DOHH2 (cell line): ENCODE data around the gene SRGN.

Source experiments
- H3F3A ChIP-seq: fragments of 200-600 bp; sonication (generic), shearing (Covaris generic); 2 replicates; pipeline ENCODE4 v1.6.0; 2016; ENCODE audit warnings: antibody characterized with exemption, mild to moderate bottlenecking; ENCODE audit not compliant: control insufficient read depth, insufficient read depth
- H3K27ac ChIP-seq: fragments of 200-600 bp; sonication (generic); 2 replicates; pipeline ENCODE4 v1.5.1; 2014; ENCODE audit warnings: low read depth, mild to moderate bottlenecking, low read length, moderate library complexity
- H3K27me3 ChIP-seq: fragments of 200-600 bp; sonication (generic); 2 replicates; pipeline ENCODE4 v1.6.1; 2014; ENCODE audit warnings: mild to moderate bottlenecking, low read length, mixed read lengths; ENCODE audit not compliant: control insufficient read depth
- H3K36me3 ChIP-seq: fragments of 200-600 bp; sonication (generic); 2 replicates; pipeline ENCODE4 v1.6.1; 2014; ENCODE audit warnings: mild to moderate bottlenecking, low read length, moderate library complexity, mixed read lengths; ENCODE audit not compliant: control insufficient read depth
- H3K4me1 ChIP-seq: fragments of 200-600 bp; sonication (generic); 2 replicates; pipeline ENCODE4 v1.6.1; 2014; ENCODE audit warnings: mild to moderate bottlenecking, low read length, mixed read lengths; ENCODE audit not compliant: control insufficient read depth
- H3K4me2 ChIP-seq: fragments of 200-600 bp; sonication (generic); 2 replicates; pipeline ENCODE4 v1.6.0; 2014; ENCODE audit warnings: mild to moderate bottlenecking, low read length, moderate library complexity
- H3K4me3 ChIP-seq: fragments of 200-600 bp; sonication (generic); 2 replicates; pipeline ENCODE4 v1.5.1; 2014; ENCODE audit warnings: mild to moderate bottlenecking, low read length, mixed read lengths
- H3K79me2 ChIP-seq: fragments of 200-600 bp; sonication (generic); 2 replicates; pipeline ENCODE4 v1.6.1; 2014; ENCODE audit warnings: mild to moderate bottlenecking, low read length, mixed read lengths; ENCODE audit not compliant: control insufficient read depth
- H3K9me2 ChIP-seq: fragments of 200-600 bp; sonication (generic); replicated peaks from 2 replicates; pipeline ENCODE4 v1.6.1; 2014; ENCODE audit warnings: mild to moderate bottlenecking, low read length, mixed read lengths; ENCODE audit not compliant: control insufficient read depth
- H3K9me3 ChIP-seq: fragments of 200-600 bp; sonication (generic); 2 replicates; pipeline ENCODE4 v1.6.1; 2014; ENCODE audit warnings: antibody characterized with exemption, low read length, mixed read lengths; ENCODE audit not compliant: control insufficient read depth, insufficient read depth
- H4K20me1 ChIP-seq: fragments of 200-600 bp; sonication (generic); 2 replicates; pipeline ENCODE4 v1.6.0; 2014; ENCODE audit warnings: low read depth, mild to moderate bottlenecking, antibody characterized with exemption, low read length, moderate library complexity; ENCODE audit not compliant: control insufficient read depth, insufficient read depth
- CTCF ChIP-seq: fragments of 200-600 bp; sonication (generic); IDR thresholded peaks from one replicate; pipeline ENCODE4 v1.5.1; 2014; ENCODE audit warnings: antibody characterized with exemption, mild to moderate bottlenecking, low read depth, low read length; ENCODE audit not compliant: poor library complexity, severe bottlenecking
- EZH2phosphoT487 ChIP-seq: fragments of 200-600 bp; sonication (generic); IDR thresholded peaks from 2 replicates; pipeline ENCODE4 v1.6.1; 2017; ENCODE audit warnings: borderline replicate concordance, mild to moderate bottlenecking, antibody characterized with exemption, low read length, moderate library complexity, mixed read lengths

SRGN gene

GRCh38 chr10:69061305-69062161, 26.4 kb upstream of the SRGN start:
- H3K4me3 ChIP-seq = peak overlapping the region; percentile 31
- peaks cover 12% of the 10 kb centered on the region for H3K4me1 ChIP-seq
- H3K9me3 ChIP-seq = no peaks in the 10 kb centered on the region
- H3K36me3 ChIP-seq = no peaks in the 10 kb centered on the region
- H3F3A ChIP-seq = no peaks in the 10 kb centered on the region
- peaks cover 37% of the 10 kb centered on the region for H3K27me3 ChIP-seq
- H3K4me2 ChIP-seq = peak overlapping the region; percentile 50
- H3K79me2 ChIP-seq = no peaks in the 10 kb centered on the region
- H3K9me2 ChIP-seq = no peaks in the 10 kb centered on the region
- TF ChIP-seq CTCF = no peak
- no peak for TF ChIP-seq EZH2phosphoT487
- H3K27ac ChIP-seq = no peak overlapping the region
- H4K20me1 ChIP-seq = no peaks in the 10 kb centered on the region

DNA sequence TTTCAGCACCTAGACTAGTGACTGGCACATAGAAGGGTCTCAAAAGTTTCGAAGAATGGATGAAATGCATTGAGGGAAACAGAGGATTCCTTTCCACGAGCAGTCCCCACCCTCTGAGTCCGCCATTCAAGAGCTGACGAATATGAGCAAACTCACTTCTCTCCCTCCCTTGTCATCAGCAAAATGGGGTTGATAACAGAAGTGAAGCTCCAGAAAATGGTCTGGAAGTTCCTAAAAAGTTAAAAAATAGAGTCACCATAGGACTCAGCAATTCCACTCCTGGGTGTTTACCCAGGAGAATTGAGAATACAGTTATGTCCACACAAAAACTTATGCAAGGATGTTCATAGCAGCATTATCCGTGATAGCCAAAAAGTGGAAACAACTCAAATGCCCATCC, 25.0 kb upstream of the SRGN start:
- Histone ChIP-seq H3K79me2 (no peaks in the 10 kb centered on the region), H3K4me2 (no peak overlapping the region), H3K9me2 (no peaks in the 10 kb centered on the region), H3K27ac (no peak overlapping the region), H3F3A (no peaks in the 10 kb centered on the region), H3K4me3 (no peak overlapping the region), H3K36me3 (no peaks in the 10 kb centered on the region), H3K4me1 (peaks cover 12% of the 10 kb centered on the region), H3K9me3 (no peaks in the 10 kb centered on the region), H3K27me3 (peaks cover 37% of the 10 kb centered on the region), H4K20me1 (no peaks in the 10 kb centered on the region)
- TF ChIP-seq CTCF = no peak
- TF ChIP-seq EZH2phosphoT487 = no peak

DNA sequence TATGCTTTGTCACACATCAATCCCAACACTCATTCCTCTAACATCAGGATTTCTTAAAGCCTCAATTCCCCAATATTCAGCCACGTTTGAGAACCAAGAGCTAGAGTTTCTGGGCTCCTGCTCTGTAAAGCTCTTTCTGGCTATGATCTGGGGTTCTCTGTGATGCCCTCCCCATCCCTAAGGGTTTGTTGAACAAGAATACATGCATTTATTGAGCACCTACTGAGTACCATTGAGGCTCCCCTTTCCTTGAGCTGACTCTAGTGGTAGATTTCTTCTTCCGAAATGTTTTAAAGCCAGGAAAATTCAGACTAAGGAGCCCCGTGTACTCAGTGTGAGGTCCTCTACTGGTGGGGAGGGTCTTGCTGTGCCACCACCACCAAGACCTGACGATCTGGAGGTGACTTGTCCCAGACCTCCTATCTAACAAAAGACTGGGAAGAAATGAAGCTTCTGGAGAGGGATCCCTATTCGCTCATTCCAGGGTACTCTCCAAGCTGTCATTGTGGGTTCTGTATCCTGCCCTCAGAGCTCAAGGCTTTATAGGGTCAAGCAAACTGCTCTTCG, 23.1 kb upstream of the SRGN start:
- H3K9me3 ChIP-seq = no peaks in the 10 kb centered on the region
- no peaks in the 10 kb centered on the region for H3K9me2 ChIP-seq
- no peak overlapping the region for H3K4me3 ChIP-seq
- no peak overlapping the region for H3K4me2 ChIP-seq
- no peak overlapping the region for H3K27ac ChIP-seq
- TF ChIP-seq EZH2phosphoT487 (no peak), CTCF (no peak)
- no peaks in the 10 kb centered on the region for H4K20me1 ChIP-seq
- no peaks in the 10 kb centered on the region for H3K36me3 ChIP-seq
- H3K27me3 ChIP-seq = peaks cover 40% of the 10 kb centered on the region
- no peaks in the 10 kb centered on the region for H3F3A ChIP-seq
- peaks cover 12% of the 10 kb centered on the region for H3K4me1 ChIP-seq
- no peaks in the 10 kb centered on the region for H3K79me2 ChIP-seq
